Common myeloid progenitor, CD34-positive (primary cell): ENCODE measurements around the gene SLC4A4.
"Not testable (repeated sequence)": the region's sequence is repeated elsewhere in the genome, so short reads cannot be mapped to it uniquely, and the experiment has no call there.

ENCODE experiments used
- CTCF ChIA-PET: fragments of 350-600 bp; sonication (Branson Sonifier 250); formaldehyde crosslinking; loops from one replicate; lab custom pipeline; 2021; ENCODE audit warnings: antibody characterized with exemption; lab: Charles Lee
- POLR2A ChIA-PET: fragments of 350-600 bp; sonication (Branson Sonifier 250); formaldehyde crosslinking; loops from one replicate; lab custom pipeline; 2021; ENCODE audit warnings: antibody characterized with exemption; lab: Charles Lee
- DNase-seq, 3 donors: peaks; one replicate each; pipeline versions ENCODE4 v3.0.0 to v3.0.0-alpha.2; 2013
- H3K27ac ChIP-seq, 2 experiments: 1 replicate in 1 of 2; 2 replicates in 1 of 2; pipeline ENCODE4 v1.7.0; 2013; ENCODE audit warnings: inconsistent platforms in 2 of 2, low read length in 2 of 2, mild to moderate bottlenecking in 2 of 2, low read depth in 1 of 2, moderate library complexity in 1 of 2; ENCODE audit not compliant: severe bottlenecking in 2 of 2, insufficient read depth in 1 of 2, poor library complexity in 1 of 2
- H3K27me3 ChIP-seq, 5 experiments: replicated peaks in 2 of 5; 1 replicate in 3 of 5; 2 replicates in 2 of 5; pipeline versions ENCODE4 v1.6.1 to v1.7.0; 2013; ENCODE audit warnings: low read length in 4 of 5, mild to moderate bottlenecking in 2 of 5, moderate library complexity in 2 of 5, inconsistent platforms in 1 of 5; ENCODE audit not compliant: insufficient read depth in 5 of 5, control insufficient read depth in 4 of 5
- H3K36me3 ChIP-seq, 4 experiments: 1 replicate in 2 of 4; 2 replicates in 2 of 4; pipeline versions ENCODE4 v1.6.1 to v1.7.0; 2013; ENCODE audit warnings: low read length in 3 of 4, control low read depth in 1 of 4, mild to moderate bottlenecking in 1 of 4; ENCODE audit not compliant: control insufficient read depth in 4 of 4, insufficient read depth in 4 of 4
- H3K4me1 ChIP-seq, 4 experiments: 1 replicate in 3 of 4; 2 replicates in 1 of 4; pipeline versions ENCODE4 v1.6.1 to v1.7.1; 2013; ENCODE audit warnings: low read length in 3 of 4, mild to moderate bottlenecking in 3 of 4, control low read depth in 1 of 4, inconsistent platforms in 1 of 4, moderate library complexity in 1 of 4; ENCODE audit not compliant: control insufficient read depth in 4 of 4, insufficient read depth in 4 of 4; ENCODE audit errors: control extremely low read depth in 1 of 4
- H3K4me3 ChIP-seq, 7 experiments: 1 replicate in 4 of 7; 2 replicates in 3 of 7; pipeline versions ENCODE4 v1.5.1 to v1.7.0; 2013; ENCODE audit warnings: mild to moderate bottlenecking in 7 of 7, low read length in 6 of 7, moderate library complexity in 6 of 7, inconsistent platforms in 2 of 7, low read depth in 2 of 7, control low read depth in 1 of 7; ENCODE audit not compliant: insufficient read depth in 4 of 7, control insufficient read depth in 1 of 7; ENCODE audit errors: extremely low read depth in 1 of 7
- H3K9me3 ChIP-seq, 5 experiments: 1 replicate in 4 of 5; 2 replicates in 1 of 5; pipeline versions ENCODE4 v1.6.1 to v1.7.1; 2013; ENCODE audit warnings: low read length in 4 of 5, mild to moderate bottlenecking in 2 of 5, inconsistent platforms in 1 of 5, low read depth in 1 of 5, moderate library complexity in 1 of 5; ENCODE audit not compliant: control insufficient read depth in 4 of 5, insufficient read depth in 2 of 5; ENCODE audit errors: control extremely low read depth in 1 of 5
- WGBS: methylation state at CpG from one replicate; pipeline ENCODE4 v1.1.5; 2013; ENCODE audit not compliant: insufficient coverage; 5-methylcytosine and 5-hydroxymethylcytosine counted together

SLC4A4 gene

DNA sequence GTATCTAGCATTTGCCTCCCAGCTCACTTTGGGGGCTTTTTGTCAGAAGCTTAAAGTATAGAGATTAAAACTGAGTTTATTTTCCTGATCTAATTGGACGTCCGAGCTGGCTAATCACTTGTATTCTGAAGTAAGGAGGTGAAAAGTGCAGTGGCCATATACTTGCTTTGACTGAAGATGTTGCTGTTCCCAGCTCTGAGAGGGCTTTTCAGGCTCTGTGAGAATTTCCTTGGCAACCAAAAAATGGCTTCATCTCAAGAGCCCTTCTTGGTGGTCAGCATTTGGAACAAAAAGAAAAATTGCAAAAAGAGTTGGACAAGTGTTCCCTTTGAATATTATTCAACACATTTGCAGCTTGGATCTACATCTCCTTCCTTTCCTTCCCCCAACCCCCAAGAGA lies 67.0 kb downstream of the SLC4A4 start:
- WGBS = 100% methylated on average over 2 of the region's 2 CpGs
- Histone ChIP-seq H3K4me1 (peaks cover 6 to 30% (median 14%) of the 10 kb centered on the region in 4 experiments), H3K4me3 (no peak overlapping the region), H3K36me3 (no peaks in the 10 kb centered on the region), H3K27me3 (no peaks in the 10 kb centered on the region), H3K27ac (no peak overlapping the region), H3K9me3 (peaks cover 2 to 11% (median 4%) of the 10 kb centered on the region in 5 experiments)
- CTCF ChIA-PET = interaction anchor here (0.6 to 0.9 kb wide), 2 partner anchors 115 to 177 kb away, joined by 3 to 4 read pairs; no protein-coding TSS in a partner anchor
- DNase-seq = peak in 1 of 3 donors; percentile 2
- POLR2A ChIA-PET = interaction anchor here (0.6 kb wide), 2 partner anchors 84 to 567 kb away, joined by 3 to 5 read pairs; no protein-coding TSS in a partner anchor

DNA sequence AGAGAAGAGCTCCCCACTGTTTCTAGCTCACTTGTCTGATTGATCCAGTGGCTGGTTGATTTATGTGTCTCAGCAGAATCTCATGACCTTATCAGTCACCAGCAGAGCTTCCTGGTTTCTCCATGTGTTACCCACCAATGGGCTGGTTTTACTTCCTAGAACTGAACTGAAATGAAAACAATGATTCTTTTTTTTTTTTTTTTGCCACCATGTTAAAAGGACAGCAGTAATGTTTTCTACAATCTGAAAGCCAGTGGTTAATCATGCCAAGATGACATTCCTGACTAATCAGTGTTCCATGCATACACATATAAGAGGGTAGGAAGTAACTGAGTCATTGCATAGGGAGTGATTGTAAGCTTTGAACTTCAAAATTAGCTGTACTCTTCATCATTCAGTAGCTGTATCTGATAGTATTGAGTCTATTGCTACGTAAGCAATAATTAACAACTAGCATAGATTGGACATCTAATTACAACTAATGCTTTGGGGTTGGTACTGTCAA lies 67.7 kb downstream of the SLC4A4 start:
- Histone ChIP-seq H3K27me3 (no peaks in the 10 kb centered on the region), H3K9me3 (peaks cover 2 to 11% (median 4%) of the 10 kb centered on the region in 5 experiments), H3K4me3 (no peak overlapping the region), H3K4me1 (peaks cover 6 to 29% (median 14%) of the 10 kb centered on the region in 4 experiments), H3K36me3 (no peaks in the 10 kb centered on the region), H3K27ac (peak overlapping the region in 1 of 2 experiments; percentile 33)
- ChIA-PET CTCF (interaction anchor here (0.9 kb wide), 1 partner anchor 136 kb away, joined by 4 read pairs; no protein-coding TSS in a partner anchor), POLR2A (interaction anchor here (0.6 kb wide), 2 partner anchors 84 to 567 kb away, joined by 3 to 5 read pairs; no protein-coding TSS in a partner anchor)
- peak; percentile 93 to 98 (median 96) for DNase-seq
- WGBS = no CpG with 5 or more reads among the region's 1 CpG

DNA sequence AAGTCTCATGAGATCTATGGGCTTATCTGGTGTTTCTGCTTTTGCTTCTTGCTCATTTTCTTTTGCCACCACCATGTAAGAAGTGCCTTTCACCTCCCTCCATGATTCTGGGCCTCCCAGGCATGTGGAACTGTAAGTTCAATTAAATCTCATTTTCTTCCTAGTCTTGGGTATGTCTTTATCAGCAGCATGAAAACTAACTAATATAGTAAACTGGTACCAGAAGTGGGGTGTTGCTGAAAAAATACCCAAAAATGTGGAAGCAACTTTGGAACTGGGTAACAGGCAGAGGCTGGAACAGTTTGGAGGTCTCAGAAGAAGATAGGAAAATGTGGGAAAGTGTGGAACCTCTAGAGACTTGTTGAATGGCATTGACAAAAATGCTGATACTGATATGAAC lies 70.1 kb downstream of the SLC4A4 start:
- CTCF ChIA-PET, H3K36me3 ChIP-seq, DNase-seq, POLR2A ChIA-PET, H3K27ac ChIP-seq, H3K4me3 ChIP-seq, H3K27me3 ChIP-seq: not testable (repeated sequence)
- Histone ChIP-seq H3K4me1 (peaks cover 6 to 24% (median 12%) of the 10 kb centered on the region in 4 experiments), H3K9me3 (peaks cover 2 to 11% (median 4%) of the 10 kb centered on the region in 5 experiments)

- CTCF ChIA-PET = no interaction called here
- Histone ChIP-seq H3K27ac (no peak overlapping the region), H3K36me3 (no peaks in the 10 kb centered on the region), H3K4me3 (no peak overlapping the region), H3K9me3 (peaks cover 2 to 11% (median 4%) of the 10 kb centered on the region in 5 experiments), H3K27me3 (no peaks in the 10 kb centered on the region), H3K4me1 (peaks cover 0 to 7% (median 2%) of the 10 kb centered on the region in 4 experiments)
- WGBS = no CpG with 5 or more reads among the region's 2 CpGs
- POLR2A ChIA-PET = no interaction called here
- DNase-seq = no peak
These were observed 73.2 kb downstream of the SLC4A4 start for GRCh38 chr4:71411981-71412380.

DNA sequence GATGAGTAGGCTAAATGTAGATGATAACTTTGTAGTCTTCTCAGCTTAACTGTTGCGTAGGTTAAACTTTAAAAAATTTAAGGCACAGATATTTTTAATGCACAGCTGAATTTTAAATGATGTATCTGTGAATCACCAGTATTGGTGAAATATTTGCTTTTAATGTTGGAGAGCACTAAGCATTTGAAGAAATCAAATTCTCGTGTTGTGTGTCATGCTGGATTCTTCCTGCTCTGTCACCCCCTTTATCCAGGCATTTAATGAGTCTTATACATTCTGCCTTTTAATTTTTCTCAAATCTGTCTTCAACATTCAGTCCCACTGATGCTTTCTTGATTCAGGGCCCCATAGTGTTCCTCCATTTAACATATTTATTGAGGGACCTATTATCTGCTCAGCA lies 76.7 kb downstream of the SLC4A4 start:
- WGBS = 100% methylated on average over 1 of the region's 2 CpGs
- ChIA-PET CTCF (no interaction called here), POLR2A (interaction anchor here (0.6 kb wide), 1 partner anchor 24 kb away, joined by 3 read pairs; no protein-coding TSS in a partner anchor)
- no peak for DNase-seq
- Histone ChIP-seq H3K36me3 (no peaks in the 10 kb centered on the region), H3K4me3 (no peak overlapping the region), H3K27ac (no peak overlapping the region), H3K27me3 (no peaks in the 10 kb centered on the region), H3K4me1 (no peaks in the 10 kb centered on the region), H3K9me3 (no peaks in the 10 kb centered on the region)

DNA sequence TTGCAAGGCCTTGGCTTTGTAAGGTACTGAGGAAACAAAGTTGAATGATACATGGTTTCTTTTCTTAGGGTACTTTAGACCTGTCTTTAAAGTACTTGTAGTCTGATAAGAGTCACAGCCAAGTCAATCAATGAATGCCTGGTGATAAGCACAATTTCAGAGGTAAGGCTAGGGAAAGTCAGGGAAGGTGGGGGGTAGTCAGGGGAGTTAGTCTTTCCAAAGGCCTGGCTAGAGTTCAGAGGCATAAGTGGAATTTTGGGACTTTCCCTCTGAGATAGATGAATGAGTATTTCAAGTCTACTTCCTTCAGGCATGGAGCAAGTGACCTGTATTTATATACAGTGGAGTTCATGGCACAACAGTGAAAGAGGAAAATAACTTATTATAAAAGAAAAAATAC lies 78.3 kb downstream of the SLC4A4 start:
- Histone ChIP-seq H3K4me3 (no peak overlapping the region), H3K36me3 (no peaks in the 10 kb centered on the region), H3K27ac (no peak overlapping the region), H3K9me3 (no peaks in the 10 kb centered on the region), H3K4me1 (no peaks in the 10 kb centered on the region), H3K27me3 (no peaks in the 10 kb centered on the region)
- DNase-seq = no peak
- ChIA-PET POLR2A (no interaction called here), CTCF (no interaction called here)

DNA sequence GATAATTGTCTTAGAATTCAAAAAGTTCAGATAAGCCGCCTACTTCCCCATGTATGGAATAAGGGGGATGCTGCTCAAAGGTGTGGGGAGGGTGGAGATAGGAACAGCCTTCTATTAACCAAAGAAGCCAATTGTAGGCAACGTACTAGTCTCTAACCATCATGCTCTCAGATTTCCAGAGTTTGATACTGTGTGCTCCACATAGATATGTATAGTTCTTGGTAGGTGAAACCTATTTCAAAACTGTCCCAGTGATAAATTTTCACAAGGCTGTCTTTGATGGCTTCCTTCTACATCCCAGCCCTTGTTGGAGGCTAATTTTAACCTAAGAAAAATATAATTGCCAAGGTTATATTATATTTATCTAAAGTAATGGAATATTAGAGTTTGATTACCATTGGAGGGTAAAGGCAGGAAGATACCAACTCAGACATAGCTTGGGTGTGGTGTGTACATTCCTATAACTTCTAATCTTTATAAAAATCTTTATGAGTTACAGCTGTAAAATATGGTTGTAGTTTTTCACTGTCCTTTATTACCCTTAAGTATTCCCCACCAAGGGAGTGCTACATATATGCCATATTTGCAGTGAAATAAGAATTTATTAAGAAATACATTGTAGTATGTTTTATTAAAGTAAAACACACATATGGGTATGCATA lies 87.7 kb downstream of the SLC4A4 start:
- no peak overlapping the region for H3K4me3 ChIP-seq
- POLR2A ChIA-PET = no interaction called here
- no peaks in the 10 kb centered on the region for H3K27me3 ChIP-seq
- H3K27ac ChIP-seq = no peak overlapping the region
- DNase-seq = no peak
- CTCF ChIA-PET = no interaction called here
- no peaks in the 10 kb centered on the region for H3K4me1 ChIP-seq
- no peaks in the 10 kb centered on the region for H3K36me3 ChIP-seq
- no peaks in the 10 kb centered on the region for H3K9me3 ChIP-seq
- 100% methylated on average over 1 of the region's 2 CpGs for WGBS
